ENCODE results near the gene PTPRA.

GRCh38 chr20:2987861-2988260 lies 114.6 kb downstream of the PTPRA start:
- TF ChIP-seq, protein P1, sequence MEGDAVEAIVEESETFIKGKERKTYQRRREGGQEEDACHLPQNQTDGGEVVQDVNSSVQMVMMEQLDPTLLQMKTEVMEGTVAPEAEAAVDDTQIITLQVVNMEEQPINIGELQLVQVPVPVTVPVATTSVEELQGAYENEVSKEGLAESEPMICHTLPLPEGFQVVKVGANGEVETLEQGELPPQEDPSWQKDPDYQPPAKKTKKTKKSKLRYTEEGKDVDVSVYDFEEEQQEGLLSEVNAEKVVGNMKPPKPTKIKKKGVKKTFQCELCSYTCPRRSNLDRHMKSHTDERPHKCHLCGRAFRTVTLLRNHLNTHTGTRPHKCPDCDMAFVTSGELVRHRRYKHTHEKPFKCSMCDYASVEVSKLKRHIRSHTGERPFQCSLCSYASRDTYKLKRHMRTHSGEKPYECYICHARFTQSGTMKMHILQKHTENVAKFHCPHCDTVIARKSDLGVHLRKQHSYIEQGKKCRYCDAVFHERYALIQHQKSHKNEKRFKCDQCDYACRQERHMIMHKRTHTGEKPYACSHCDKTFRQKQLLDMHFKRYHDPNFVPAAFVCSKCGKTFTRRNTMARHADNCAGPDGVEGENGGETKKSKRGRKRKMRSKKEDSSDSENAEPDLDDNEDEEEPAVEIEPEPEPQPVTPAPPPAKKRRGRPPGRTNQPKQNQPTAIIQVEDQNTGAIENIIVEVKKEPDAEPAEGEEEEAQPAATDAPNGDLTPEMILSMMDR (IDR thresholded peaks at IDR 0.05), result no peak
- no peak for TF ChIP-seq POLR2A (IDR thresholded peaks at IDR 0.05)
